ENCODE results near the gene PTPRE.

PTPRE gene

DNA sequence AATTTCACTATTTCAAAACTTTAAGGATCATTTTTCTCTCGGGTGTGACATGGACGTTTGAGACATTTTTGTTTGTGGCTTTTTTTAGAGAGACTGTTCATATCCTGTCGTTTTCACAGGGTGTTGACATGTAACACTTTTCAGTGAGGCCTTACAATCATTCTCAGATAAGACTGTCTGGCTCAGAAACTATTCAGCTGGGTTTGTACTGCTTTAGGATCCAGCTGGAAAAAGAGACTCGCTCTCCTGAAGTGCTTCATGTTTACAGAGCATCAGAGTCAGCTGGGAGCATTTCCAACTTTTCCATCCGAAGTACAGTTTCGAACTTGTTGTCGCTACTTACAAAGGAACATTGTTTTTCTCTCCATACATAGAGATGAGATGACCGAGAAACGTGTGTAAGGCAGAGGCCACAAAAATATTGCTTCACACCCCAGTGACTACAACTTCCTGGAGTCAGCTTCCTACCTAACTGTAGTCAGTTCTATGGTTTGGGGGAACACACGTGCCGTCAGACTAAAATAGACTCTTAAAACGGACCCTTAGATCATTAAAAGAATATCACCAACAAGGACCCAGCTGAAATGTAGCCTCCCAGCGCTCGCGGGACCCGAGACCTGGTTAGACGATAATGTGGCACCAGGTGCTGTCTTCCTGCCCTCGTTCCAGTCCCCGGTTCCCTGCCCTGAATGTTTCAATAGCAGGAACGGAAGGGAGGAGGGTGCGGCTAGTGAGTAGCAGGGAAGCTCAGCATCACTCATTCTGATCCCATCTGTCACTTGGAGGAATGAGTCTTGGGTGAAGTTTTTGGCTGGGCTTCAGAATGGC is 141.3 kb downstream of the PTPRE start:
- Histone ChIP-seq H3K36me3 (ENCODE audit: control insufficient read depth in 2 of 2, insufficient read depth in 1 of 2, low read length in 2 of 2) (peaks cover 0 to 13% of the 10 kb centered on the region in 2 experiments; a peak in 1 of 3 replicates), H3K27ac (ENCODE audit: extremely low read depth, low read depth, low read length) (no peak overlapping the region), H3K4me3 (ENCODE audit: low read depth, low read length) (no peak overlapping the region), H3K9me3 (ENCODE audit: control insufficient read depth, insufficient read depth, low read depth, low read length) (no peaks in the 10 kb centered on the region), H3K4me1 (ENCODE audit: control insufficient read depth, insufficient read depth, low read length) (peaks cover 3% of the 10 kb centered on the region)
- no peak for TF ChIP-seq ZSCAN16 (tag by site-specific recombination; IDR thresholded peaks at IDR 0.05)
- no peak for TF ChIP-seq ZNF366 (tag by site-specific recombination; conservative IDR thresholded peaks at IDR 0.05)
- no peak for TF ChIP-seq BCL11A (tag by site-specific recombination; IDR thresholded peaks at IDR 0.05; ENCODE audit: low read depth)
- TF ChIP-seq ZNF324 (tag by site-specific recombination; IDR thresholded peaks at IDR 0.05): no peak
- TF ChIP-seq ZNF19 (tag by site-specific recombination; IDR thresholded peaks at IDR 0.05; ENCODE audit: low read depth): no peak
- no peak for TF ChIP-seq ZNF394 (tag by site-specific recombination; IDR thresholded peaks at IDR 0.05; ENCODE audit: borderline replicate concordance)
- ChIA-PET CTCF (interaction anchor here (0.9 to 1.7 kb wide), 3 partner anchors 13 to 333 kb away, joined by 3 to 11 read pairs (median 6); no protein-coding TSS in a partner anchor), POLR2A (interaction anchor here (0.5 to 1.1 kb wide), 2 partner anchors 33 to 39 kb away, joined by 3 read pairs; no protein-coding TSS in a partner anchor)

- ChIA-PET CTCF (interaction anchor here (1.4 to 1.7 kb wide), 2 partner anchors 14 to 20 kb away, joined by 6 to 11 read pairs; no protein-coding TSS in a partner anchor), POLR2A (interaction anchor here (0.5 kb wide), 1 partner anchor 33 kb away, joined by 3 read pairs; no protein-coding TSS in a partner anchor)
- H3K4me1 ChIP-seq (ENCODE audit: control insufficient read depth, insufficient read depth, low read length): peaks cover 3% of the 10 kb centered on the region
- H3K4me3 ChIP-seq (ENCODE audit: low read depth, low read length): no peak overlapping the region
- H3K27ac ChIP-seq (ENCODE audit: extremely low read depth, low read depth, low read length): no peak overlapping the region
- H3K36me3 ChIP-seq (ENCODE audit: control insufficient read depth in 2 of 2, insufficient read depth in 1 of 2, low read length in 2 of 2): peaks cover 0 to 13% of the 10 kb centered on the region in 2 experiments; a peak in 1 of 3 replicates
- TF ChIP-seq ZNF626 (tag by site-specific recombination; IDR thresholded peaks at IDR 0.05) (no peak), ZNF223 (tag by site-specific recombination; IDR thresholded peaks at IDR 0.05) (no peak), ZNF274 (IDR thresholded peaks at IDR 0.05; ENCODE audit: low read length) (no peak), ZNF274 (tag by site-specific recombination; IDR thresholded peaks at IDR 0.05; ENCODE audit: borderline replicate concordance) (no peak), ZNF433 (tag by site-specific recombination; IDR thresholded peaks at IDR 0.05; ENCODE audit: low read depth) (no peak), ZNF549 (tag by site-specific recombination; IDR thresholded peaks at IDR 0.05) (no peak), ZNF768 (tag by site-specific recombination; IDR thresholded peaks at IDR 0.05) (no peak), ZNF654 (tag by site-specific recombination; IDR thresholded peaks at IDR 0.05; ENCODE audit: low read depth) (no peak), SALL2 (tag by site-specific recombination; IDR thresholded peaks at IDR 0.05; ENCODE audit: borderline replicate concordance) (no peak), ZNF76 (tag by site-specific recombination; IDR thresholded peaks at IDR 0.05; ENCODE audit: borderline replicate concordance, low read depth) (no peak), PRDM1 (tag by site-specific recombination; IDR thresholded peaks at IDR 0.05) (no peak), REPIN1 (tag by site-specific recombination; IDR thresholded peaks at IDR 0.05; ENCODE audit: low read depth) (no peak), ZNF423 (tag by site-specific recombination; IDR thresholded peaks at IDR 0.05) (no peak), ZNF843 (tag by site-specific recombination; IDR thresholded peaks at IDR 0.05) (no peak)
- TF ChIP-seq, protein P1, sequence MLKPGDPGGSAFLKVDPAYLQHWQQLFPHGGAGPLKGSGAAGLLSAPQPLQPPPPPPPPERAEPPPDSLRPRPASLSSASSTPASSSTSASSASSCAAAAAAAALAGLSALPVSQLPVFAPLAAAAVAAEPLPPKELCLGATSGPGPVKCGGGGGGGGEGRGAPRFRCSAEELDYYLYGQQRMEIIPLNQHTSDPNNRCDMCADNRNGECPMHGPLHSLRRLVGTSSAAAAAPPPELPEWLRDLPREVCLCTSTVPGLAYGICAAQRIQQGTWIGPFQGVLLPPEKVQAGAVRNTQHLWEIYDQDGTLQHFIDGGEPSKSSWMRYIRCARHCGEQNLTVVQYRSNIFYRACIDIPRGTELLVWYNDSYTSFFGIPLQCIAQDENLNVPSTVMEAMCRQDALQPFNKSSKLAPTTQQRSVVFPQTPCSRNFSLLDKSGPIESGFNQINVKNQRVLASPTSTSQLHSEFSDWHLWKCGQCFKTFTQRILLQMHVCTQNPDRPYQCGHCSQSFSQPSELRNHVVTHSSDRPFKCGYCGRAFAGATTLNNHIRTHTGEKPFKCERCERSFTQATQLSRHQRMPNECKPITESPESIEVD (tag by site-specific recombination; IDR thresholded peaks at IDR 0.05): no peak
- TF ChIP-seq, protein P2, sequence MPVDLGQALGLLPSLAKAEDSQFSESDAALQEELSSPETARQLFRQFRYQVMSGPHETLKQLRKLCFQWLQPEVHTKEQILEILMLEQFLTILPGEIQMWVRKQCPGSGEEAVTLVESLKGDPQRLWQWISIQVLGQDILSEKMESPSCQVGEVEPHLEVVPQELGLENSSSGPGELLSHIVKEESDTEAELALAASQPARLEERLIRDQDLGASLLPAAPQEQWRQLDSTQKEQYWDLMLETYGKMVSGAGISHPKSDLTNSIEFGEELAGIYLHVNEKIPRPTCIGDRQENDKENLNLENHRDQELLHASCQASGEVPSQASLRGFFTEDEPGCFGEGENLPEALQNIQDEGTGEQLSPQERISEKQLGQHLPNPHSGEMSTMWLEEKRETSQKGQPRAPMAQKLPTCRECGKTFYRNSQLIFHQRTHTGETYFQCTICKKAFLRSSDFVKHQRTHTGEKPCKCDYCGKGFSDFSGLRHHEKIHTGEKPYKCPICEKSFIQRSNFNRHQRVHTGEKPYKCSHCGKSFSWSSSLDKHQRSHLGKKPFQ (tag by site-specific recombination; IDR thresholded peaks at IDR 0.05): no peak
- TF ChIP-seq, protein P3, sequence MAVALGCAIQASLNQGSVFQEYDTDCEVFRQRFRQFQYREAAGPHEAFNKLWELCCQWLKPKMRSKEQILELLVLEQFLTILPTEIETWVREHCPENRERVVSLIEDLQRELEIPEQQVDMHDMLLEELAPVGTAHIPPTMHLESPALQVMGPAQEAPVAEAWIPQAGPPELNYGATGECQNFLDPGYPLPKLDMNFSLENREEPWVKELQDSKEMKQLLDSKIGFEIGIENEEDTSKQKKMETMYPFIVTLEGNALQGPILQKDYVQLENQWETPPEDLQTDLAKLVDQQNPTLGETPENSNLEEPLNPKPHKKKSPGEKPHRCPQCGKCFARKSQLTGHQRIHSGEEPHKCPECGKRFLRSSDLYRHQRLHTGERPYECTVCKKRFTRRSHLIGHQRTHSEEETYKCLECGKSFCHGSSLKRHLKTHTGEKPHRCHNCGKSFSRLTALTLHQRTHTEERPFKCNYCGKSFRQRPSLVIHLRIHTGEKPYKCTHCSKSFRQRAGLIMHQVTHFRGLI (tag by site-specific recombination; IDR thresholded peaks at IDR 0.05): no peak
- H3K9me3 ChIP-seq (ENCODE audit: control insufficient read depth, insufficient read depth, low read depth, low read length): no peaks in the 10 kb centered on the region
Observed at GRCh38 chr10:128048819-128049210, 141.9 kb downstream of the PTPRE start.
